Measurements from ENCODE around the gene RTL10. TPM values are rescaled to one million over a fixed set of nuclear protein-coding genes. Genes with fewer than 3 reads are reported as not detected.

The RTL10 gene
- total RNA-seq (2016; rRNA removed; fragmentation: Illumina TruSeq; extraction: Trizol) (14.1 and 17.6 TPM in 2 replicates), polyA plus RNA-seq (2011; rRNA removed) (15.8 and 18.2 TPM in 2 replicates), polyA minus RNA-seq (2011; rRNA and poly(A)+ RNA removed; ENCODE audit: low replicate concordance) (46.0 and 112 TPM in 2 replicates), Bru-seq, nascent RNA (percentile 87 among the genes with signal in this experiment), BruChase-seq, experiment 1, labeled RNA remaining after a 6-hour chase (percentile 79 among the genes with signal in this experiment), BruChase-seq, experiment 2, labeled RNA remaining after a 2-hour chase (percentile 94 among the genes with signal in this experiment)
- 2.4 and 2.6 TPM in 2 replicates for total RNA-seq (2016; cell fraction: cytosol; rRNA removed; fragmentation: Illumina TruSeq; extraction: Trizol; ENCODE audit: low read depth)
- 10.3 and 13.8 TPM in 2 replicates for total RNA-seq (2016; cell fraction: insoluble cytoplasmic fraction; rRNA removed; fragmentation: Illumina TruSeq; extraction: Trizol)
- total RNA-seq (2016; cell fraction: membrane; rRNA removed; fragmentation: Illumina TruSeq; extraction: Trizol) = 6.4 and 6.7 TPM in 2 replicates
- 15.1 and 15.3 TPM in 2 replicates for total RNA-seq (2016; cell fraction: nucleus; rRNA removed; fragmentation: Illumina TruSeq; extraction: Trizol)
- polyA plus RNA-seq (2011; cell fraction: cytosol; rRNA removed) = 8.3 and 9.5 TPM in 2 replicates
- polyA plus RNA-seq (2011; cell fraction: nucleus; rRNA removed) = 47.3 and 53.1 TPM in 2 replicates
- 11.3 and 11.9 TPM in 2 replicates for polyA plus RNA-seq (2012)
- 1.3 and 1.5 TPM in 2 replicates for polyA plus RNA-seq (2016; cell fraction: cytosol; fragmentation: Illumina TruSeq; extraction: Trizol; ENCODE audit: low read depth)
- polyA plus RNA-seq (2016; cell fraction: insoluble cytoplasmic fraction; fragmentation: Illumina TruSeq; extraction: Trizol; ENCODE audit: low read depth) = 8.2 and 12.3 TPM in 2 replicates
- polyA plus RNA-seq (2016; cell fraction: membrane; fragmentation: Illumina TruSeq; extraction: Trizol; ENCODE audit: low read depth) = 2.5 and 3.1 TPM in 2 replicates
- polyA plus RNA-seq (2016; cell fraction: nucleus; fragmentation: Illumina TruSeq; extraction: Trizol; ENCODE audit: insufficient read depth, low read depth) = 23.5 and 25.4 TPM in 2 replicates
- 8.4 and 10.0 TPM in 2 replicates for polyA minus RNA-seq (2011; cell fraction: cytosol; rRNA and poly(A)+ RNA removed)
- polyA minus RNA-seq (2011; cell fraction: nucleus; rRNA and poly(A)+ RNA removed) = 21.9 and 23.7 TPM in 2 replicates
- long read RNA-seq, experiment 1, full-length matches to known transcripts = 8 of 22 reads
- long read RNA-seq, experiment 1, partial matches to known transcripts = 0 of 22 reads
- long read RNA-seq, experiment 1, other reads (novel, unspliced or antisense) = 14 of 22 reads
- long read RNA-seq, experiment 2, full-length matches to known transcripts = 14 of 37 reads
- long read RNA-seq, experiment 2, partial matches to known transcripts = 0 of 37 reads
- long read RNA-seq, experiment 2, other reads (novel, unspliced or antisense) = 23 of 37 reads

GRCh38 chr22:19854778-19855503 lies at the start of gene RTL10, which contains the start of gene GNB1L:
Gene RTL10, minus strand, starts transcription at chr22:19854874. Its CDS starts 2,613 bp downstream, at chr22:19852261.
Gene GNB1L, minus strand, starts transcription at chr22:19854874. Its CDS starts 33,519 bp downstream, at chr22:19821355.
- in situ Hi-C loops (cut with HindIII; ENCODE audit: extremely low pct_ligation_motif_present, low pct_unique_long_range_greater_than_20kb) (loop anchor here (5.0 kb wide), 1 partner anchor 47 kb away; no protein-coding TSS in a partner anchor), intact Hi-C loops (cut with micrococcal nuclease; ENCODE audit: unreplicated experiment) (loop anchor here (1.0 kb wide), 1 partner anchor 26 kb away; no protein-coding TSS in a partner anchor)
- 0% methylated on average over 4 of the region's 81 CpGs for WGBS (ENCODE audit: low lambda C conversion rate)
- H3K4me1 ChIP-seq (ENCODE audit: insufficient read depth, low read length) = peaks cover 45% of the 10 kb centered on the region
- peak within 1 kb of the TSS; percentile 99 for H3K27ac ChIP-seq (ENCODE audit: extremely low read length, insufficient read depth, low read length)
- peaks cover 9% of the 10 kb centered on the region for H4K20me1 ChIP-seq (ENCODE audit: insufficient read depth, low read length)
- TSS peak; percentile 73 for BruUV-seq (replicated peaks)
- peak; percentile 63 for FAIRE-seq
- no peak within 1 kb of the TSS for H2AFZ ChIP-seq (ENCODE audit: low read length)
- peak within 1 kb of the TSS; percentile 70 to 96 (median 94) for H3K4me3 ChIP-seq (replicated peaks in 1 of 3; ENCODE audit: insufficient read depth in 1 of 3, low read depth in 2 of 3, low read length in 3 of 3)
- POLR2A ChIA-PET = interaction anchor here (0.7 to 3.2 kb wide), 21 partner anchors 8 to 125 kb away, joined by 3 to 18 read pairs (median 5); partner anchors contain the start of genes COMT and TXNRD2
- H3K36me3 ChIP-seq (replicated peaks in 1 of 2; ENCODE audit: control insufficient read depth in 1 of 2, insufficient read depth in 2 of 2, low read length in 2 of 2) = peaks cover 6 to 26% of the 10 kb centered on the region in 2 experiments
- no peaks in the 10 kb centered on the region for H3K9me3 ChIP-seq (ENCODE audit: low read length)
- peak within 1 kb of the TSS; percentile 95 for H3K9ac ChIP-seq (ENCODE audit: insufficient read depth, low read depth, low read length)
- H3K4me2 ChIP-seq (ENCODE audit: low read depth, low read length) = peak within 1 kb of the TSS; percentile 98
- no peaks in the 10 kb centered on the region; a peak in 1 of 5 replicates for H3K27me3 ChIP-seq (ENCODE audit: control insufficient read depth in 1 of 2, insufficient read depth in 2 of 2, low read length in 2 of 2)
- peaks cover 44% of the 10 kb centered on the region for H3K79me2 ChIP-seq (ENCODE audit: insufficient read depth, low read length)
- DNase-seq (ENCODE audit: low spot score) = peak; percentile 90
- ATAC-seq = peak; percentile 88
- CTCF ChIA-PET (ENCODE audit: low intra/inter-chr PET ratio, low total read pairs) = no interaction called here
- peak; percentile 99 for TF ChIP-seq GMEB1 (CRISPR knock-in tag; IDR thresholded peaks at IDR 0.05; ENCODE audit: borderline replicate concordance)
- TF ChIP-seq, protein P1, sequence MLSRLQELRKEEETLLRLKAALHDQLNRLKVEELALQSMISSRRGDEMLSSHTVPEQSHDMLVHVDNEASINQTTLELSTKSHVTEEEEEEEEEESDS (CRISPR knock-in tag; IDR thresholded peaks at IDR 0.05; ENCODE audit: borderline replicate concordance) = no peak
- peak; percentile 81 for TF ChIP-seq ZNF678 (CRISPR knock-in tag; IDR thresholded peaks at IDR 0.05)
- peak; percentile 33; the same call in 1 of the 2 replicates for TF ChIP-seq FOXA3 (CRISPR knock-in tag; IDR thresholded peaks at IDR 0.05)
- TF ChIP-seq ZNF546 (CRISPR knock-in tag; conservative IDR thresholded peaks at IDR 0.05) = peak; percentile 85
- peak; percentile 96 for TF ChIP-seq POLR2G (IDR thresholded peaks at IDR 0.05; ENCODE audit: low read depth, low read length)
- TF ChIP-seq ZNF17 (CRISPR knock-in tag; IDR thresholded peaks at IDR 0.05) = 0 out of 2 replicates have a peak, but pooled peaks have one; percentile 8
- no peak for TF ChIP-seq ZFP37 (CRISPR knock-in tag; IDR thresholded peaks at IDR 0.05; ENCODE audit: borderline replicate concordance)
- no peak; the same call in 1 of the 2 replicates for TF ChIP-seq JDP2 (CRISPR knock-in tag; IDR thresholded peaks at IDR 0.05; ENCODE audit: borderline replicate concordance)
- peak; percentile 86; the same call in 1 of the 2 replicates for TF ChIP-seq ZNF567 (CRISPR knock-in tag; IDR thresholded peaks at IDR 0.05; ENCODE audit: borderline replicate concordance)
- TF ChIP-seq ZNF234 (CRISPR knock-in tag; conservative IDR thresholded peaks at IDR 0.05) = peak; percentile 95
- TF ChIP-seq ZNF180 (CRISPR knock-in tag; IDR thresholded peaks at IDR 0.05; ENCODE audit: borderline replicate concordance, low read depth) = 0 out of 2 replicates have a peak, but pooled peaks have one; percentile 52
- TF ChIP-seq ZFP82 (CRISPR knock-in tag; IDR thresholded peaks at IDR 0.05; ENCODE audit: borderline replicate concordance) = no peak
- TF ChIP-seq U2AF1 (optimal IDR thresholded peaks at IDR 0.05; ENCODE audit: low read depth, low read length) = no peak
- TF ChIP-seq ZNF839 (CRISPR knock-in tag; IDR thresholded peaks at IDR 0.05; ENCODE audit: borderline replicate concordance) = no peak; the same call in 1 of the 2 replicates

Measured in HepG2 (cell line).